GM19099 (cell line): ENCODE results near the gene LUC7L2.

Experiments
- POLR2A ChIP-seq: IDR thresholded peaks from 3 replicates; pipeline ENCODE4 v1.6.1; 2011; ENCODE audit warnings: low read depth; ENCODE audit not compliant: insufficient read length; ENCODE audit errors: extremely low read depth

The LUC7L2 gene

DNA sequence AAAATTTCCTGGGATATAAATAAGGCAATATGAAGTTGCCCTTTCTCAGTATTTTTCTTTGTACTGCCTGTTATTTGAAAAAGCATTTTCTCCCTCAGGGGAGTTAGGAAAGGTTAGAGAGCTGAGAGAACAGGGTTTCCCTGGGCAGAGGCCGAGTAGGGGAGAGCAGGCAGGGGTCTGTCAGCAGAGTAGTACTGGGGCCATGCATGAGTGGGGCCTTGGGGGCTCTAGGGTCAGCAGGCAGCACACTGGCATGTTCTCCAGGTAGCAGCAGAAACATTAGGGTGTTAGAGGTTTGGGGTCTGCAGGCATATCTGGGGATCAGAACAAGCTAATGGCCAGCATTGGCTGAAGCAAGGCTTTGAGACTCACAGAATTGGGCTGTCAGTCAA is 67.3 kb downstream of the LUC7L2 start:
- no peak for TF ChIP-seq POLR2A

DNA sequence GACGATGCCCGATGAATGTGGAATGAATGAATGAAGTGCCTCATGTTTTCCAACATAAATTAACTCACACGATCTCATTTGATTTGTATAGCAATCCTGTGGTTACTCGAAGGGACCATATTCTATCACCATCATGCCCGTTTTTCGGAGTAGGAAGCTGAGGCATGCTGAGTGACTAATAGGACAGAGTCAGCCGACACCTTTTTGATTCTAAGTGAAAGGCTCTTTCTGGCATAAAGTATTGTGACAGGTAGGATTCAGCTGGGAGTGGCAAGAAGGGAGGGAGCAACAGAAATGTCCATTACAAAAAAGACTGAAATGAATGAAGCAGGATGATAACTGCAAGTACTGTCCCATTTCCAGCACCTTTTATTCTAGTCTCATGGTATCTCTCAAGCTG is 68.1 kb downstream of the LUC7L2 start:
- TF ChIP-seq POLR2A = no peak

DNA sequence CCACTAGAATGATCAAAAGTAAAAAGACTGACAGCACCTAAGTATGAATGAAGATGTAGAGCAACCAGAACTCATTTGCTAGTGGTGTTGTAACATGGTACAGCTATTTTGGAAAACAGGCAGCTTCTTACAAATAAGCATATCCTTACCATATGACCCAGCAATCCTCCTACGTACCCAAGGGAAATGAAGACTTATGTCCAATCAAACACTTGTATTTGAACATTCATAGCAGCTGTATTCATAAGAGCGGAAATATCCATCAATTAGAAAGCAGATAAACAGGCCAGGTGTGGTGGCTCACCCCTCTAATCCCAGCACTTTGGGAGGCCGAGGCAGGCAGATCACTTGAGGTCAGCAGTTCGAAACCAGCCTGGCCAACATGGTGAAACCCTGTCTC is 70.7 kb downstream of the LUC7L2 start:
- TF ChIP-seq POLR2A = no peak

DNA sequence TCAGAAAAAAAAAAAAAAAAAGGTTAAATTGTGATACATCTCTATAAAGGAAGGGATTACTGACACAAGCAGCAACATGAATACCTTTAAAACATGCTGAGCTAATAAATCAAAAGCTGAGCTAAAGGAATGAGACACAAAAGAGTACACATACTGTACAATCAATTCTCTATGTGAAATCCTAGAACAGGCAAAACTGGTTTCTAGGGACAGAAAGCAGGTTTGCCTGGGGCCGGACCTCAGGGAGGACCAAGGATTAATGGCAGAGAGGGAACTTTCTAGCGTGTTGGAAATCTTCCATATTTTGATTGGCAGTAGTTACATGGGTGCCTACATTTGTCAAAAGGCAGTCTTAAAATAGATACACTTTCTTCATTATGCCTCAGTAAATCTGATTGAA is 71.3 kb downstream of the LUC7L2 start:
- no peak for TF ChIP-seq POLR2A

DNA sequence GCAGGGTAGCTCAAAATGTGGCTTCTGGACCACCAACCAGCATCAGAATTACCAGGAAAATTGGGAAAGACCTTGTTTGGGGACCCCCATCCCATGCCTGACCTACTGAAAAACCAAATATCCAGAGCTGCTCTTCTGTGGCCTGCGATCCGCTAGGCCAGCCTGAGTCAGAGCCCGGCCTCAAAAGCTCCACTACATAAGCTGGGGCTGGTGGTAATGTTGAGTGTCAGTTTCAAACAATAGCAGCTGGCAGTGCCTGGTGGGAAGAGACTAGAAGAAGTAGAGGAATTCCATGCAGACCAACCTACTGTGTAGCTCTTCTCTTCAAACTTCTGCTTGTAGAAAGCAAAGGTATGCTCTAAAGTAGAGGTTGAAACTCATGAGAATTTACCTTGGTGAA is 71.8 kb downstream of the LUC7L2 start:
- TF ChIP-seq POLR2A = no peak

DNA sequence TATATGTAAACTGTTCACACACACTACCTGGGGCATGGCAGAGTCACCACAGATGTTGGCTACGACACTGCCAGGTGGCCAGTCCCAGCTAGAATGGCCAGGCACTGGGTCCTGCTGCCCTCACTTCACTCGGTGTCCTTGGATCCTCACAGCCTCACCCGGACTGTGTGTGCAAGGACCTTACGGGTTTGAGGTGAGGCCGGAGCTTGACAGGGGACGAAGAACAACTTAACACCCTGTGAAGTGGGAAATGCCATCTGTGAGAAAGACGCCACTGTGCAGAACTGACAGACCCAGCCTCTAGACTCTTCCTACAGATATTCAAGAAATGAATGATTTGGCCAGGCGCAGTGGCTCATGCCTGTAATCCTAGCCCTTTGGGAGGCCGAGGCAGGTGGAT is 77.1 kb downstream of the LUC7L2 start:
- TF ChIP-seq POLR2A = no peak

DNA sequence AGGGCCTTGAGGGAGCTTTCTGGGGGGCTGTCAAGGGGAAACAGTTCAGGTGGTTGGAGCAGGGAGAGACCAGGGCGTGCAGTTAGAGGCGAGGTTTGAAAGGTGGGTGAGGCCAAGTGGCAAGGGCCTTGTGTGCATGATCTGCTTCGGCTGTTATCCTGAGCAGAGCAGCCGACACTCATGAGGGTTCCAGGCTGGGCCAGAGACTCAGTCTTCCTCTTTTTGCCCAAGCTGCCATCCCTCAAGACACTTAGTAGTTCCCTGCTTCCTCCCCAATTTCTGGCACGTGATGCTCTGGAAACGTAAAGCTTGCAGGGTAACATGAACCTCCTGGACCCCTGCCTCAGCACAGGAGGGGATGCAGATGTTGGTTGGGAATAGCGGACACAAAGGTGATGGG is 79.7 kb downstream of the LUC7L2 start:
- TF ChIP-seq POLR2A = no peak

DNA sequence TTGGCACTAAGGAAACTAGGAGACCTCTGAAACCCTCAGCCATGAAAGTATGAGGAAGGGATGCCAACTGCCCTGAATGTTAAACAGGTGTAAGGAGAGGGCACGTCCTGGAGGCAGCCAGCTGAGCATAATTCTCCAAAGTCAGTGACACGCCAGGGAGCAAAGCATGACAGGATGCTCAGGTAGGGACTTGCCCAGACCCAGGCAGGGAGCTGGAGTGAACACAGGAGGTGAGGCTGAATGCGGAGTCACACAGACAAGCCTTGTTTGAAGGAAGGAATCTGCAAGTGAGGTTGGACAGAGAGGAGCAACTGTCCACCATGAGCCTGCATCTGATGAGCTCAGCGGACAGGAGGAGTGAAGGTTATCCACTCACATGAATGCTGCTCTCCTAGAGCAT is 82.3 kb downstream of the LUC7L2 start:
- TF ChIP-seq POLR2A = no peak

DNA sequence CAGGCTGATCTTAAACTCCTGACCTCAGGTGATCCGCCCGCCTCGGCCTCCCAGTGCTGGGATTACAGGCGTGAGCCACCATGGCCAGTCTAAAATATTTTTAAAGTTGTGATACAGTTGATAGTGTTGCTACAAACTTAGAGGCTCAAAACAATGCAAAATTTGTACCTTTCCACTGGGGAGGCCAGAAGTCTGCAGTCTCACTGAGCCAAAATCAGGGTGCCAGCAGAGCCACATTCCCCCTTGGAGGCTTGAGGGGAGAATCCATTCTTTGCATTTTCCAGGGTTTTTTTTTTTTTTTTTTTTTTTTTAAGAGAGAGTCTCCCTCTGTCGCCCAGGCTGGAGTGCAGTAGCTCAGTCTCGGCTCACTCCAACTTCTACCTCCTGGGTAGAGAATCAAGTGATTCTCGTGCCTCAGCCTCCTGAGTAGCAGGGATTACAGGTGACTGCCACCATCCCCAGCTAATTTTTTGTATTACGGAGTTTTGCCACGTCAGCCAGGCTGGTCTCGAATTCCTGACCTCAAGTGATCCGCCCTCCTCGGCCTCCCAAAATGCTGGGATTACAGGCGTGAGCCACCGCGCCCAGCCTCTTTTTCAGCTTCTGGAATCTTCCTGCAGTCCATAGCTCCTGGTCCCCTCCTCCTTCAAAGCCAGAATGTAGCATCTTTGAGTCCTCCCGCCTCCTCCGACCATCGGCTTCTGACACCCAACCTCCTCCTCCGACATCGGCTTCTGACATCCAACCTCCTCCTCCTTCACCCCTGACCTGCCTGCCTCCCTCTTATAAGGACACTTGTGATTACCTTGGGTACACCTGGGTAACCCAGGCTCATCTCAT is 86.6 kb downstream of the LUC7L2 start:
- no peak for TF ChIP-seq POLR2A

DNA sequence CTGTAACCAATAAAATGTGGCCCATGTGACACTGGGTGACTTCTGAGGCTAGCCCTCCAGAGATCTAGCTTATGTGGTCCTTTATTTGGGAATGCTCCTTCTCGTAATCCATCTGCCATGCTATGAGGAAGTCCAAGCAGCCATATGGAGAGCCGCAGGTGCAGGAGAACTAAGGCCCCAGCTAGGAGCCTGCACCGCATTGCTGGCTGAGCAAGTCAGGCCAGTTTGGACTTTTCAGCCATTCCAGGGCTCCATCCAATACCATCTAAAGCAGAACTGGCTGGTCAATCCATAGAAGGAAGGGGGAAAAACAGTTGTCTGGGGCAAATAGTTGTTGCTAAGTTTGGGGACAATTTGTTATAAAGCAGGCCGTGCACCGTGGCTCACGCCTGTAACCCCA is 91.2 kb downstream of the LUC7L2 start:
- TF ChIP-seq POLR2A = no peak

DNA sequence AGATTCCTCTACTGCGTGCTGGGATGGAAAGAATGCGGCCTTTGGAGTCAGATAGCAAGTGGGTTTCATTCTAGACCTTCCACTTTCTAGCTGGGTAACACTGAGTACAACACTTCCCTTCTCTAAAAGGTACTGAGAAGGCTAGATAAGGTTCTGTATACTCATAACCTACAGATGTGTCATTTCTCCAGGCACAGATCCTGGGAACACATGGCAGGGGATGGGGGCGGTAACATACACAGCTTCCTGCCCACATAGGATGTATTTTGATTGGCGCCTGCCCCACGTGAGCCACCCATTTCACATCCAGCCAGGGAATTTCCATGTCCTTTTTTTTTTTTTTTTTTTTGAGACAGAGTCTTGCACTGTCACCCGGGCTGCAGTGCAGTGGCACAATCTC is 91.9 kb downstream of the LUC7L2 start:
- no peak for TF ChIP-seq POLR2A

DNA sequence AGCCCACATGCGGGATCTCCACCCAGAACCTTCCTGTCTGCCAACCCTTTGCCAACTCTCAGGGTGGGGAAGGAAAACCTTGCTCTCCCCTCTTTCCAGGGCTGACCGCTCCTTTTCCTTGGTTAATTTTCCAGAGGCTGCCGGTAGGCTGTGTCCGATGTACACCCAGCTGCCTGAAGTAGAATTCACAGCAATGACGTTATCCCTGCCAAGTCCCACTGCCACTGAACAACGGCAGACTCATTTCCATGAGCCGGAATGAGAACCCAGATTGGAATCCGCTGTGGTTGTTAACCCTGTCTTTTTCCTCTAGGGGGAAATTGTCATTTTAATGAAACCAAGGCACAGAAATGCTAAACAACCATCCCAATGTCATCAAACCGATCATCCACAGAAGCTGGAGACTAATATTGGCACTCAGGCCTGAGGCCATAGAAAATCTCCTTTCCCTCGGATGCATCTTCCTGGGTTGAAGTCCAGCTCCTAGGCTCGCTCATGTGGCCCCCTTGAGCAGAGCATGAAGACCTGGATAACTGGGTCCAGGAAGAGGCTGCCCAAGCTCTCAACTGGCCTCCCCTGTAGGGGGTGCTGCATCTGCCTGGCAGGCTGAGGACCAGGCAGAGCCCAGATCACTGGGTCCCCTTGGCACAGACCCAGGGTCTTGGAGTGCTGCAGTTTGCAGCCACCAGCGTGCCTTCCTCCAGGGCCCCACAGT is 93.4 kb downstream of the LUC7L2 start:
- TF ChIP-seq POLR2A = no peak

DNA sequence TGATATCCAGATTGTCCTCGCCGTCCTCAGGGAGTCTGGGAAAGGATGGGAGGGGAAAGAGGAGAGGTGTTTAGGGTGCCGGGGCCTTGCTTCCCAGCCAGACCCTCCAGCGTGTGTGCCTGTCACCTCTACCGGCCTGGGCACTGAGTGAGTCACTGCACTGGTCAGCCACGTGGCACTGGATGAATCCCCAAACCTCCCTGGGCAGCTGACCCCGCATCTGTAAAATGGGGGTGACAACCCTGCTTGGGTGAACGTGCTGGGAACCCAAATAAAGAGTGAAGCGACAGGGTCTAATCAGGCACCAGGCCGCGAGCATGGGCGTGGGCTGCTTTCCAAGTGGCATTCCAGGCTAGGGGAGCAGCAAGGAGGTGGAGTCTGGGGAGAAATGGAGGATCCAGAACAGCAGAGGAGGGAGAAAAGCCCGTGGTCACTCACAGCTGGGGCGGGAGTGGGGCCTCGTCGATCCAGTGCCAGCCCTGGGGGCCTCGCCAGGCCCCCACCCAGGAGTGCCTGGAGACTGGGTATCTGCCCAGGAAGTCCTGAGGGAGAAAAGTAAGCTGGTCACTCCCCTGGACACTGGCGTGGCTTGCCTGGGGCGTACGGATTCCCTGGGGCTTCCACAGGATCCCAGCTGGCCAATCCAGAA is 94.1 kb downstream of the LUC7L2 start:
- TF ChIP-seq POLR2A = no peak

DNA sequence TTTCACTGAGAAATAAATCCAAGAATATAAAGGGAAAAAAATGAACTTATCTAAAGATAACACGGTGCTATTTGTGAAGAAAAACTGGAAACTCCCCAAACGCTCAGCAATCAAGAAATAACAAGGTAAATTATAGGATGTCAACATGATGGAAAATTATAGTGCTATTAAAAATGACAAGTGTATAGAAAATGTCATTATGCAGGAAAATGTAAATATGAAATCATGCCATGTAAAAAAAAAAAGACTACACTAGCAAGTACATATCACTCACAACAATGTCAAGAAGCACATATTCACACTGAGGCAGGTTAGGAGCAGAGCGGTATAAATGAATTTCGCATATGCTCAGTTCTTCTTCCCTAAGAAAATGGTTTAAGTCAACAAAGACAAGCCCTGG is 96.1 kb downstream of the LUC7L2 start:
- TF ChIP-seq POLR2A = no peak

DNA sequence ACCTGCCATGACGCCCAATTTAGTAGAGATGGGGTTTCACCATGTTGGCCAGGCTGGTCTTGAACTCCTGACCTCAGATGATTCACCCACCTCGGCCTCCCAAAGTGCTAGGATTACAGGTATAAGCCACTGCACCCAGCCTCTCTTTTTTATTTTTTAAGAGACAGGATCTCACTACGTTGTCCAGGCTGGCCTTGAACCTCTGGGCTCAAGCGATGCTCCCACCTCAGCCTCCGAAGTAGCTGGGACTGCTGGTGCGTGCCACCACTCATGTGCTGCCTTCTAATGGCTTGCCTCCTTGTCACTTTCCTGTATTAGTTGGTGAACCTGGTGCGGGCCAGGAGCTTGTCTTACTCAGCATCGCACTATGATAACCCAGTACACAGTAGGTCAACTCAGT is 96.8 kb downstream of the LUC7L2 start:
- no peak for TF ChIP-seq POLR2A
